HepG2 (cell line): ENCODE measurements around the gene FARSB. TPM values are rescaled to one million over a fixed set of nuclear protein-coding genes. Genes with fewer than 3 reads are reported as not detected.

Experiments
- ARNT ChIP-seq: fragments of 450-650 bp; IDR thresholded peaks from 2 replicates; pipeline ENCODE4 v1.6.1; 2017
- ARNT2 ChIP-seq: sonication (generic); formaldehyde crosslinking; IDR thresholded peaks from 2 replicates; pipeline ENCODE4 v1.8.0; 2022; ENCODE audit warnings: mild to moderate bottlenecking, low read depth, missing genetic modification reagents, moderate library complexity
- BCLAF1 ChIP-seq: fragments of 450-650 bp; IDR thresholded peaks from 2 replicates; pipeline ENCODE4 v1.6.1; 2017; ENCODE audit warnings: mild to moderate bottlenecking
- DBP ChIP-seq: sonication (generic); formaldehyde crosslinking; IDR thresholded peaks from 2 replicates; pipeline ENCODE4 v1.4.0; 2020; ENCODE audit warnings: missing genetic modification reagents; ENCODE audit errors: not compliant biosample characterization
- IKZF1 ChIP-seq: fragments of 450-650 bp; IDR thresholded peaks from 2 replicates; pipeline ENCODE4 v1.7.1; 2016
- JARID2 ChIP-seq: sonication (generic); formaldehyde crosslinking; IDR thresholded peaks from 2 replicates; pipeline ENCODE4 v1.8.1; 2023; ENCODE audit warnings: missing genetic modification reagents, inconsistent platforms; ENCODE audit not compliant: insufficient replicate concordance
- JUN ChIP-seq: sonication (generic); formaldehyde crosslinking; IDR thresholded peaks from 2 replicates; pipeline ENCODE4 v1.4.0; 2020; ENCODE audit warnings: mild to moderate bottlenecking, missing genetic modification reagents
- NKX3-1 ChIP-seq: sonication (generic); formaldehyde crosslinking; IDR thresholded peaks from 2 replicates; pipeline ENCODE4 v1.5.0; 2020; ENCODE audit warnings: missing genetic modification reagents
- PRDM10 ChIP-seq: sonication (generic); formaldehyde crosslinking; IDR thresholded peaks from 2 replicates; pipeline ENCODE4 v1.4.0; 2020; ENCODE audit warnings: low read depth, missing genetic modification reagents
- PRDM15 ChIP-seq: sonication (generic); formaldehyde crosslinking; IDR thresholded peaks from 2 replicates; pipeline ENCODE4 v1.4.0; 2020; ENCODE audit warnings: missing genetic modification reagents
- RNF2 ChIP-seq: fragments of 450-650 bp; conservative IDR thresholded peaks from 2 replicates; pipeline ENCODE4 v1.6.1; 2016; ENCODE audit warnings: low read depth
- SP140L ChIP-seq: sonication (generic); formaldehyde crosslinking; IDR thresholded peaks from 2 replicates; pipeline ENCODE4 v1.4.0; 2020; ENCODE audit warnings: missing genetic modification reagents, borderline replicate concordance
- STAT5B ChIP-seq: sonication (generic); formaldehyde crosslinking; IDR thresholded peaks from 2 replicates; pipeline ENCODE4 v1.4.0; 2020; ENCODE audit warnings: missing genetic modification reagents
- ZNF160 ChIP-seq: sonication (generic); formaldehyde crosslinking; IDR thresholded peaks from 2 replicates; pipeline ENCODE4 v1.8.0; 2022; ENCODE audit warnings: mild to moderate bottlenecking, inconsistent platforms, missing genetic modification reagents
- ZNF326 ChIP-seq: sonication (generic); formaldehyde crosslinking; IDR thresholded peaks from 2 replicates; pipeline ENCODE4 v1.4.0; 2020; ENCODE audit warnings: missing genetic modification reagents, borderline replicate concordance
- ZNF577 ChIP-seq: sonication (generic); formaldehyde crosslinking; IDR thresholded peaks from 2 replicates; pipeline ENCODE4 v1.4.0; 2020; ENCODE audit warnings: mild to moderate bottlenecking, low read depth, missing genetic modification reagents, borderline replicate concordance
- ZNF780A ChIP-seq: sonication (generic); formaldehyde crosslinking; IDR thresholded peaks from 2 replicates; pipeline ENCODE4 v1.8.0; 2022; ENCODE audit warnings: mild to moderate bottlenecking, missing genetic modification reagents, moderate library complexity
- ZNF879 ChIP-seq: sonication (generic); formaldehyde crosslinking; IDR thresholded peaks from 2 replicates; pipeline ENCODE4 v1.8.1; 2023; ENCODE audit warnings: missing genetic modification reagents
- ZSCAN31 ChIP-seq: sonication (generic); formaldehyde crosslinking; IDR thresholded peaks from 2 replicates; pipeline ENCODE4 v1.5.0; 2020; ENCODE audit warnings: low read depth, mild to moderate bottlenecking, missing genetic modification reagents
- polyA plus RNA-seq, 8 experiments: library from polyadenylated mRNA; depleted of rRNA in 3 of 8; stranded (reverse) in 7 of 8; unstranded in 1 of 8; fragments of >200 nt; fragmentation: Illumina TruSeq in 4 of 8; extraction: Trizol in 4 of 8; gene quantifications; 2 replicates each; pipeline versions ENCODE4 v1.2.1 to v1.2.3, GENCODE V29; 2011 to 2016; ENCODE audit warnings: low read depth in 4 of 8, missing spikeins in 1 of 8, mixed read lengths in 1 of 8; ENCODE audit not compliant: insufficient read depth in 1 of 8
- total RNA-seq, 5 experiments: library from RNA; depleted of rRNA; stranded (reverse); fragments of >200 nt; fragmentation: Illumina TruSeq; extraction: Trizol; gene quantifications; 2 replicates each; pipeline ENCODE4 v1.2.3, GENCODE V29; 2016; ENCODE audit warnings: low read depth in 1 of 5

The FARSB gene
- total and polyA plus RNA-seq, 2 of the 13 experiments (the other 11 are each of a cell fraction or from before 2014, with no cell fraction given) = 23.3 to 45.9 TPM

DNA sequence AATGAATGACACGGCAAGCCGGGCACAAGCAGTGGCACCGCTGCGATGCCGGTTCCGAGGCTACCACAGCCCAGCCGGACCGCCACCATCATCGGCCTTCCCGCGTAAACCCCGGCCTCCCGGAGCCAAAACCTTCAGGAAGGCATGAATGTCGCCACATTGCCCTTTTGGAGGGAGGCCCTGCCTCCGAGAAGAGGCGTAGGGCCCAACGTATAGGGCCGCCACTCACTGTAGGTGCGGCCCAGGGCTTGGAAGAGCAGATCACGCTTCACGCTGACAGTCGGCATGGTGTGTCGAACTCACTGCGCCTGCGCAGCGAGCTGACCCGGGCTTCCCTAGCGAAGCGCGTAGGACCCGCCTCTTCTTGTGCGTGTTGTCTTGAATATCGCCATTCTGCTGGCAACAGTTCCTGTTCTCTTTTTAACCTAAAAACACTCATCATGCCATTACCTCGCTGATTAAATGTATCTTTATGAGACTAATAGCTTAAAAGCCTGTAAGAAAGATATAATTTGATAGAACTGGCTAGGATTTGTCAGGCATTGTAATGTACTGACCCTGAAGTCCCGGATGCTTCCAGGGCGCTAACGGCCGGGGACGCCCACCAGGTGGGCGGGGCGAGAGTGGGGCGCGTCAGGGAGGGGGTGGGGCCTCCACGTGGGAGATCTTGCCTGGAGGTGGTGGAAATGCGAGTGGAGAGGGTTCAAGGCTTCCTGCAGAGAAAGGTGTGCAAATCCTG is at the start of gene FARSB (continued):
- TF ChIP-seq PRDM15 (CRISPR knock-in tag) = no peak
- TF ChIP-seq ZNF780A = no peak
- TF ChIP-seq ARNT = no peak
- TF ChIP-seq ZSCAN31 = peak; percentile 90
- TF ChIP-seq ZNF577 = no peak
- TF ChIP-seq ARNT2 = no peak; the same call in 1 of the 2 replicates
- no peak for TF ChIP-seq BCLAF1
- no peak for TF ChIP-seq ZNF879
- TF ChIP-seq NKX3-1 = peak; percentile 85; the same call in 1 of the 2 replicates
- no peak for TF ChIP-seq IKZF1
- peak; percentile 79; the same call in 1 of the 2 replicates for TF ChIP-seq STAT5B (CRISPR knock-in tag)
- TF ChIP-seq PRDM10 (CRISPR knock-in tag) = no peak
- TF ChIP-seq ZNF160 = peak; percentile 76; the same call in 1 of the 2 replicates
- peak; percentile 93; the same call in 1 of the 2 replicates for TF ChIP-seq RNF2
- TF ChIP-seq JUN = 0 out of 2 replicates have a peak, but pooled peaks have one; percentile 39
- TF ChIP-seq JARID2 = no peak
- no peak for TF ChIP-seq DBP (CRISPR knock-in tag)
- TF ChIP-seq ZNF326 = 0 out of 2 replicates have a peak, but pooled peaks have one; percentile 32
- TF ChIP-seq SP140L (CRISPR knock-in tag) = no peak
